K562 (cell line): ENCODE data around the gene CD82. TPM values are rescaled to one million over a fixed set of nuclear protein-coding genes. Genes with fewer than 3 reads are reported as not detected.
A peak's percentile ranks its signal among the peaks of the same experiment; 100 is the strongest.

ENCODE experiments used
- ATF6 ChIP-seq: sonication (generic); formaldehyde crosslinking; IDR thresholded peaks from 2 replicates; pipeline ENCODE4 v1.4.0; 2020; ENCODE audit warnings: mild to moderate bottlenecking, missing genetic modification reagents
- CAMTA2 ChIP-seq: fragments of 250-450 bp; sonication (Bioruptor Pico); conservative IDR thresholded peaks from 2 replicates; pipeline ENCODE4 v1.5.1; 2022
- CBX5 ChIP-seq: IDR thresholded peaks from 2 replicates; pipeline ENCODE4 v1.6.1; 2014; ENCODE audit warnings: low read depth, borderline replicate concordance
- FUS ChIP-seq: fragments of 200-400 bp; formaldehyde crosslinking; optimal IDR thresholded peaks from 2 replicates; pipeline ENCODE3; 2017; ENCODE audit warnings: low read depth, low read length
- GABPB2 ChIP-seq: fragments of 250-450 bp; sonication (Bioruptor Pico); conservative IDR thresholded peaks from 2 replicates; pipeline ENCODE4 v1.5.1; 2021; ENCODE audit warnings: mild to moderate bottlenecking
- GTF2B ChIP-seq: IDR thresholded peaks from 2 replicates; pipeline ENCODE4 v1.6.1; 2011; ENCODE audit not compliant: insufficient read length; ENCODE audit errors: extremely low read depth
- HMBOX1 ChIP-seq: sonication (generic); IDR thresholded peaks from 2 replicates; pipeline ENCODE4 v1.6.1; 2016
- IRF9 ChIP-seq: fragments of 450-650 bp; IDR thresholded peaks from 2 replicates; pipeline ENCODE4 v1.6.1; 2016; ENCODE audit warnings: missing biosample characterization, missing genetic modification characterization
- MITF ChIP-seq: IDR thresholded peaks from 2 replicates; pipeline ENCODE4 v1.6.1; 2014; ENCODE audit warnings: antibody characterized with exemption
- RBFOX2 ChIP-seq: fragments of 200-400 bp; formaldehyde crosslinking; IDR thresholded peaks from 2 replicates; pipeline ENCODE4 v1.6.1; 2017; ENCODE audit warnings: low read depth, mild to moderate bottlenecking, low read length, moderate library complexity
- SAFB2 ChIP-seq: fragments of 200-400 bp; formaldehyde crosslinking; IDR thresholded peaks from 2 replicates; pipeline ENCODE4 v1.6.1; 2018; ENCODE audit warnings: borderline replicate concordance, low read length, low read depth, moderate library complexity; ENCODE audit not compliant: severe bottlenecking
- STAT5B ChIP-seq: fragments of 250-450 bp; sonication (Bioruptor Pico); IDR thresholded peaks from 2 replicates; pipeline ENCODE4 v1.8.0; 2021; ENCODE audit warnings: mild to moderate bottlenecking, inconsistent platforms
- TFAM ChIP-seq: fragments of 250-450 bp; sonication (Bioruptor Pico); conservative IDR thresholded peaks from 2 replicates; pipeline ENCODE4 v1.5.0; 2021; ENCODE audit warnings: mild to moderate bottlenecking, moderate library complexity
- XRCC5 ChIP-seq: fragments of 200-400 bp; formaldehyde crosslinking; IDR thresholded peaks from 2 replicates; pipeline ENCODE4 v1.6.1; 2017; ENCODE audit warnings: low read depth, mild to moderate bottlenecking, low read length
- YY1 ChIP-seq, 3 experiments: IDR thresholded peaks; 2 replicates each; pipeline ENCODE4 v1.6.1; 2011; ENCODE audit warnings: low read length in 2 of 3, mild to moderate bottlenecking in 2 of 3, moderate library complexity in 2 of 3, borderline replicate concordance in 1 of 3, control low read depth in 1 of 3, low read depth in 1 of 3; ENCODE audit not compliant: insufficient read depth in 3 of 3, insufficient replicate concordance in 2 of 3, control insufficient read depth in 1 of 3, insufficient read length in 1 of 3; ENCODE audit errors: extremely low read depth in 1 of 3
- ZNF124 ChIP-seq: sonication (generic); formaldehyde crosslinking; IDR thresholded peaks from 2 replicates; pipeline ENCODE4 v1.8.1; 2022; ENCODE audit warnings: missing genetic modification reagents
- ZSCAN29 ChIP-seq: fragments of 450-650 bp; IDR thresholded peaks from 2 replicates; pipeline ENCODE4 v1.6.1; 2017
- polyA plus RNA-seq, 8 experiments: library from polyadenylated mRNA; depleted of rRNA in 4 of 8; stranded (reverse) in 5 of 8; unstranded in 3 of 8; fragments of >200 nt; fragmentation: Nextera tagmentation in 2 of 8; fragmentation: Illumina TruSeq in 1 of 8; extraction: Ambion mirVana in 2 of 8; extraction: Trizol in 1 of 8; gene quantifications; 2 replicates each; pipeline versions ENCODE4 v1.2.1 to v1.2.3, GENCODE V29; 2011 to 2014; ENCODE audit warnings: inconsistent platforms in 1 of 8, missing spikeins in 1 of 8
- total RNA-seq, 7 experiments: library from RNA; depleted of rRNA in 6 of 7; stranded (reverse); fragments of >200 nt in 6 of 7; fragmentation: Illumina TruSeq in 2 of 7; extraction: Trizol in 2 of 7; gene quantifications; 2 replicates each; pipeline versions ENCODE4 v1.2.1 to v1.2.3, GENCODE V29; 2011 to 2021; ENCODE audit warnings: low replicate concordance in 1 of 7
- TF ChIP-seq, protein P1 (sequence below): conservative IDR thresholded peaks from 2 replicates; pipeline ENCODE4 v1.6.1; 2011; ENCODE audit warnings: low read depth, mild to moderate bottlenecking, low read length; ENCODE audit not compliant: control insufficient read depth
- TF ChIP-seq, protein P2 (sequence below): IDR thresholded peaks from 3 replicates; pipeline ENCODE4 v1.6.1; 2011; ENCODE audit warnings: borderline replicate concordance, mild to moderate bottlenecking; ENCODE audit not compliant: insufficient read length, insufficient read depth

CD82 gene
- total and polyA plus RNA-seq, 9 of the 15 experiments (the other 6 are each of a cell fraction or from before 2014, with no cell fraction given) = 0.27 to 9.4 (median 3.0) TPM

GRCh38 chr11:44564670-44565210 is 723 bp upstream of the CD82 start (continued):
- no peak for TF ChIP-seq GTF2B
- TF ChIP-seq ATF6 (CRISPR knock-in tag) = no peak
- no peak for TF ChIP-seq CAMTA2 (CRISPR knock-in tag)
- TF ChIP-seq HMBOX1 = no peak
- no peak for TF ChIP-seq GABPB2 (CRISPR knock-in tag)
- peak; percentile 65 for TF ChIP-seq RBFOX2
- TF ChIP-seq, protein P1, sequence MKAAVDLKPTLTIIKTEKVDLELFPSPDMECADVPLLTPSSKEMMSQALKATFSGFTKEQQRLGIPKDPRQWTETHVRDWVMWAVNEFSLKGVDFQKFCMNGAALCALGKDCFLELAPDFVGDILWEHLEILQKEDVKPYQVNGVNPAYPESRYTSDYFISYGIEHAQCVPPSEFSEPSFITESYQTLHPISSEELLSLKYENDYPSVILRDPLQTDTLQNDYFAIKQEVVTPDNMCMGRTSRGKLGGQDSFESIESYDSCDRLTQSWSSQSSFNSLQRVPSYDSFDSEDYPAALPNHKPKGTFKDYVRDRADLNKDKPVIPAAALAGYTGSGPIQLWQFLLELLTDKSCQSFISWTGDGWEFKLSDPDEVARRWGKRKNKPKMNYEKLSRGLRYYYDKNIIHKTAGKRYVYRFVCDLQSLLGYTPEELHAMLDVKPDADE = no peak
- TF ChIP-seq XRCC5 = no peak
- no peak for TF ChIP-seq MITF
- TF ChIP-seq, protein P2, sequence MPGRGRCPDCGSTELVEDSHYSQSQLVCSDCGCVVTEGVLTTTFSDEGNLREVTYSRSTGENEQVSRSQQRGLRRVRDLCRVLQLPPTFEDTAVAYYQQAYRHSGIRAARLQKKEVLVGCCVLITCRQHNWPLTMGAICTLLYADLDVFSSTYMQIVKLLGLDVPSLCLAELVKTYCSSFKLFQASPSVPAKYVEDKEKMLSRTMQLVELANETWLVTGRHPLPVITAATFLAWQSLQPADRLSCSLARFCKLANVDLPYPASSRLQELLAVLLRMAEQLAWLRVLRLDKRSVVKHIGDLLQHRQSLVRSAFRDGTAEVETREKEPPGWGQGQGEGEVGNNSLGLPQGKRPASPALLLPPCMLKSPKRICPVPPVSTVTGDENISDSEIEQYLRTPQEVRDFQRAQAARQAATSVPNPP = no peak
- no peak for TF ChIP-seq YY1 (IDR thresholded peaks at IDR 0.05; ENCODE audit: borderline replicate concordance in 1 of 3, control insufficient read depth in 1 of 3, extremely low read depth in 1 of 3, insufficient read depth in 3 of 3, insufficient read length in 1 of 3, insufficient replicate concordance in 2 of 3, low read depth in 1 of 3, low read length in 2 of 3)
- no peak for TF ChIP-seq FUS
- TF ChIP-seq CBX5 = no peak
- no peak for TF ChIP-seq IRF9 (tag)
- no peak for TF ChIP-seq ZSCAN29
- no peak for TF ChIP-seq ZNF124 (CRISPR knock-in tag)
- TF ChIP-seq STAT5B = no peak
- no peak for TF ChIP-seq SAFB2
- no peak for TF ChIP-seq TFAM
